ENCODE measurements around the gene LIAS.
"Not testable (repeated sequence)": the region's sequence is repeated elsewhere in the genome, so short reads cannot be mapped to it uniquely, and the experiment has no call there.

The LIAS gene

DNA sequence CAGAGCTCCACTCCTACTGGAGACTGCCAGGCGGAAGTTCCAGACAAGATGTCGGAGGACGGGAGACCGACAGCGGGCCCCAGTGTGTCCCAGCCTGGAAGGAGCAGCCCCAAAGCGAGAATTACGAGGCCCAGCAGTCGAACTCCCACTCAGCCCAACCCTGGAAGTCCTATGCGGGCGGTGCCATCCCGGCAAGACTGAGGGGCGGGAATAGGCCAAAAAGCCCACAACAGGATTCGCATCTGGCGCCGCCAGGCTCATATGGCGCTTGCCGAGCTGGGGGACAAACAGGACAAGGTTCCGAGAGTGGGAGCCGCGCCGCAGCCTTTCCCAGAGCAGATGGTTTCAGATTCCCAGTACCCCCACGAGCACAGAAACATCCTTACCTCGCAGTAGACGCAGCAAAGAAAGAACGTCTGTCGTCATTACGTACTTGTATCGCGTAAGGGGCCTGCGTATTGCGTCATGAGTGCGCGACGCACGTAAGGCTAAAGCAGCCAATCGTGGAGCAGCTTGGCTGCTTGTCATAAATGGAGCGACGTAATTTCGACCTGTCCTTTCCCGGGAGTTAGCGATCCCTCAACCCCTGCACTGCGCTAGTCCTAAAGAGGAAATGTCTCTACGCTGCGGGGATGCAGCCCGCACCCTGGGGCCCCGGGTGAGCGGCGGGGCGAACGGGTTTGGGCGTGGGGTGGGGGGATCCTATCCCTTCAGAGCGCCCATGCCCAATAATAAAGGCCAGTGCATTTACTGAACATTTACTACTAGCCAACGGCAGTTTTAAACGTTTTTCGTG, at the start of gene LIAS, which contains the start of gene RPL9:
LIAS (plus strand) TSS at position 552 of the 796 bp plus-strand sequence; CDS start at position 614, 62 bp downstream.
RPL9 (minus strand) TSS at position 418 of the 796 bp plus-strand sequence. CDS start 483 bp downstream, outside the sequence.
- in situ Hi-C loops (cut with MboI; ENCODE audit: low sequenced_read_pairs), result no loop called here

DNA sequence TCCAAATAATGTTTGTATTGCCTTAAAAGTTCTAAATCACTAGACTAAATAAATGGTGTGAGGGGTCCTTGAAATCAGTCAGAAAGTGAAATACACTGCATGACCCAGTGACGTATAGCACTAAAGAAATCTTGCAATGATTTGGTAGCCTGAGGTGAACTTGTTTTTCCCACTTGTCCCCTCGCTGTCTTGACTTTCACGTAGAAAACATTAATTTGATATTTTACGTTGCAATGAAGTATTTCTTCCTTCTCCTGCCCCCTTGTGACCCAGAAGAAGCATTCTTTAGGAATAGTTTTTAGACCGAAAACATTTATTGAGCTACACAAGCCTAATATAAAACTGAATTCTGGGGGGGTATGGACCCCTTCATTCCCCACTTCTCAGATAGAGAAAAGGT, 48.4 kb upstream of the LIAS start:
- in situ Hi-C loops (cut with MboI; ENCODE audit: low sequenced_read_pairs), result no loop called here

DNA sequence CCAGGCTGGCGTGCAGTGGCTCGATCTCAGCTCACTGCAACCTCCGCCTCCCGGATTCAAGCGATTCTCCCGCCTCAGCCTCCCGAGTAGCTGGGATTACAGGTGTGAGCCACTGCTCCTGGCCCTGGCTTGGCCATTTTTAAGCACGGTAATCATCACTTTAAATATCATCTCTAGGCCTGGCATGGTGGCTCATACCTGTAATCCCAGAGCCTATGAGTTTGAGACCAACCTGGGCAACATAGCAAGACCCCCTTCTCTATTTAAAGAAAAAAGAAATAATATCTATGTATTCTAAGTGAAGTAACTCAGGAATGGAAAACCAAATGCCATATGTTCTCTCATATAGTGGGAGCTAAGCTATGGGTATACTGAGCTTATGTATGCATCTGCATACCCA, 47.3 kb upstream of the LIAS start:
- in situ Hi-C loops (cut with MboI; ENCODE audit: low sequenced_read_pairs), result not testable (repeated sequence)

DNA sequence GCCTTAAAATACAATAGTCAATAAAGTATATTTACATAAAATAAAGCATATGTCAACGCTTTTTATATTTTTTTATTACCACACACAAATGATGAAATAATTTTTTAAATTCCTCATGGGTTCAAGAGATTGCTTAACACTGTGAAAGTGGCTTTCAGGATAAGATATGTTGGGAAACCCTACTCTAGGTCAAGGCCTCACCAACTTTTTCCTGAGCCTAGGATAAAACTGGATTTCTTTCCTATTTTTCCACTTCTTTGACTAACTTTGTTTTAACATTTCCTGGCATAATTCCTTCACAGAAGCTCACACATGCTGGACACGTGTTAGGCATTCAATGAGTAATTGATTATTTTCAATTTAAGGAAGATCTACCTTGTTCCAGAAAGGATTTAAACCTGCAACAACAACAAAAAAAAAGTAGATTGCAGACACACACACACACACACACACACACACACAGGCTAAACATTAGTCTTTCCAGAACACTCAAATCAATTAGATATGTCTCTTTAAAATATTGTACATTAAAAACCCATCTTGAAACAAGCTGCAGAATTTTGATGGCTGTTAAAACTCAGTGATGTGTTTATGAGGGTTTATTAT, 43.1 kb upstream of the LIAS start:
- in situ Hi-C loops (cut with MboI; ENCODE audit: low sequenced_read_pairs), result no loop called here

DNA sequence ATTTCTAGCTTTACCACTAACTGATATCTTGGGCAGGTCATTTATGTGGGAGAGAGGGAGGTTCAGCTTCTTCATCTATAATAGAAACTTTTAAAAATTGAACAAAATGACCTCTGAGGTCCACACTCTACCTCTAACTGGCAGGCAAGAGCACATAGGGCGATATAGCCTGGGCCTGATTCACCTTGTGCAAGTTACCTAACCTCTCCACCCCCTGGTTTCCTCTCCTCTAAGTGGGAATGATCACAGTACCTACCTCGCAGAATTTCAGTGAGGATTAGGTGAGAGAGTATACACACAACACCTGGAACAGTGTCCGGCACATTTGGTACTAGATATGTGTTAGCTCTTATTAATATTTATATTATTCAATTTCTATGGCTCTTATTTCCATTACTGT, 36.6 kb upstream of the LIAS start:
- in situ Hi-C loops (cut with MboI; ENCODE audit: low sequenced_read_pairs), result no loop called here

DNA sequence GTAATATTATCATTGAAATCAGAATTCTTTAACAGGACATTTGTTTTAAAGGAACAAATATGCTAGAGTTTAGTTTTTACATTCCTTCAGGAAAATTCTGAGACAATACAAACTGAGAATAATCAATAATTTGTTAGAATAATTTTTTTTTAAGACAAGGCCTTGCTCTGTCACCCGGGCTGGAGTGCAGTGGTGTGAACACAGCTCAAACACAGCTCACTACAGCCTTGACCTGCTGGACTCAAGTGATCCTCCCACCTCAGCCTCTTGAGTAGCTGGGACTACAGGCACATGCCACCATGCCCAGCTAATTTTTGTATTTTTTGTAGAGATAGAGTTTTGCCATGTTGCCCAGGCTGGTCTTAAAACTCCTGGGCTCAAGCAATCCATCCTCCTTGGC, 33.6 kb upstream of the LIAS start:
- in situ Hi-C loops (cut with MboI; ENCODE audit: low sequenced_read_pairs), result not testable (repeated sequence)

DNA sequence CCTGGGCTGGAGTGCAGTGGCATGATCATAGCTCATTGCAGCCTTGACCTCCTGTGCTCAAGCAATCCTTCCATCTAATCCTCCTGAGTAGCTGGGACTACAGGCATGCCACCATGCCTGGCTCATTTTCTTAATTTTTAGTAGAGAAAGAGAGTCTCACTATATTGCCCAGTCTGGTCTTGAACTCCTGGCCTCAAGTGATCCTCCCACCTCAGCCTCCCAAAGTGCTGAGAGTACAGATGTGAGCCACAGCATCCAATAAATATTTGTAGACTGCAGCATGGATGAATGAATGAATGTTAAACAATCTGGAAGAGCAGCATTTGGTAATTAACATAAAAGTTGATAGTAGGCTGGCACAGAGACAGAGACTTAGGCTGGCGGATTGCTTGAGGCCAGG, 32.1 kb upstream of the LIAS start:
- in situ Hi-C loops (cut with MboI; ENCODE audit: low sequenced_read_pairs), result no loop called here

DNA sequence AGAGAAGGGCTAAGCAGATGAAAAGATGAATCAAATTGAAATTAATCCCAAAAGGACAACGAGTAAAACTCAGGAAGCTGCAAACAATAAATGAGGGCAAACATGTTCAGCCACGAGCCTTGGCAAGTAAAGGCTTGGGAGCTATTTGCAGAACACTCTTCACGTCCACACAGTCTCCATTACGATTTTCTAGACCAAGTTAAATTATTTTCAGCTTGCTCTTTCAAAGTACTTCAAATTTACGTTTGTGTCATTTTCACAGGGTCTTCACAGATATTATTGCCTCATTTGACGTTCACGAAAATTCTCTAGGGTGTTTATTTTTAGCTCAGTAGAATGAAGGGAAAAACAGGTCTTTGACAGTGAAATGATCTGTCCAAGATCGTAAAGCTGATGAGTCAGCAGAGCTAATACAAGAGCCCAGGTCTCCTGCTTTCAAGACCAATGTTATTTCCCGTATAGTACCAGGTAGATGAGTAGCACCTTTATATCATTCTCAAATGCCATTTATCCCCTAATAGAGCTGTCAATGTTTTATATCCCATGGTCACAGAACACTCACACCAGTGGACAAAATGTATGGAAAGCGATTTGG, 31.2 kb upstream of the LIAS start:
- in situ Hi-C loops (cut with MboI; ENCODE audit: low sequenced_read_pairs), result no loop called here

DNA sequence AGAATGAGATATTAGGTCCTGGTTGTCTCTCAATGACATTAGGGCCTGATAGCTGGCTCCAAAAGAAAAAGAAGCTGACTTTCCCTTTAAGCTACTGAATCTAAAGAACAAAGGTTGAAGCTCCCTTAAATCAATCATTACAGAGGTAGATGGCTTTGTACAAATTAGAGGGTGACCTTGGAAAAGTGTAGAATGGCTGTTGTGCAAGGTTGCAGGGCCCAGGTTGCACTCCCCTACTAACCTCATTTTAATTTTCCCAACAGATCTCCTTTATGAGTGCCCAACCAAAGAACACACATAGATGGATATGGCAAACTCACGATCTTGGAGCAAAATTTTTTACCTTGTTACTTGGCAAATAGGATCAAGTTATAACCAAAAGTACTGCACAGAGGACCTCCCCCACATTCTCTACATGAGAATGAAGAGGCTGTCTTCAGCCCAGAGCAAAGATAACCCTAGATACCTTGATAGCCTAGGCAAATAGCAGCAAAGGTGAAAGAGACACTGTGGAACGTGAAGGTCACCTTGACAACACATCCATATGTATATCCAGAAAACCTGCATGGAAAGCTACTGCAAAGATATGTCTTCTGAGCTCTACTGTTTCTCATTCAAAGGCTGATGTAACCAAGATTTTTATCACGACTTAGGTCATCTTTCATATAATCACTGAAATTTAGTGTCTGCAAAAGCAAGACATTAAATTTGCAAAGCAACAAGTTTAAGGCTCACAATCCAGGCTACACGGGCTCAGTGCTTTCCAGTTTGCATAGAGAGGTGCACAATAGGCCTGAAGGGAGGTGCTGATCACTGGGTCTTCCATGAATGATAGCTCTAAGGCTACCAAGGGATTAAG, 29.2 kb upstream of the LIAS start:
- in situ Hi-C loops (cut with MboI; ENCODE audit: low sequenced_read_pairs), result no loop called here

DNA sequence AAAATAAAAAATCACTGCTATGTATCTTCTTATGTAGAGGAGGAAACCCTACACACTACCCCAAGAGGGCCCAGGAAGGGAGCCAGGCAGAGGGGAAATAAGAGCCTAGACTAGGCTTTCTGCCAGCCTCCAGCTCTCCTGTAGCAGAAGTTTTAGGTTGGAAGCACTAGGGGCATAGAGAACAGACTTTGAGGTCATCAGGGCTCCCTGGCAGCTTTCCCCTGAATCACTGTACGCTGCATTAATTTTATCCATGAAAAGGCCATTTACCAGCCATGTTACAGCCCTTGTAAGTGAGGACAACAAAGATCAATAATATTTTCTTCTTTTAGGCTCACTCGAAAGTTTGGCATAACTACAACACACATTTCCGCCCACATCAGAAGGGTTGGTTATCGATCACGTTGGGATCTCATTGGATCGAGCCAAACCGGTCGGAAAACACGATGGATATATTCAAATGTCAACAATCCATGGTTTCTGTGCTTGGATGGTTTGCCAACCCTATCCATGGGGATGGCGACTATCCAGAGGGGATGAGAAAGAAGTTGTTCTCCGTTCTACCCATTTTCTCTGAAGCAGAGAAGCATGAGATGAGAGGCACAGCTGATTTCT, 24.9 kb upstream of the LIAS start:
- in situ Hi-C loops (cut with MboI; ENCODE audit: low sequenced_read_pairs), result no loop called here

DNA sequence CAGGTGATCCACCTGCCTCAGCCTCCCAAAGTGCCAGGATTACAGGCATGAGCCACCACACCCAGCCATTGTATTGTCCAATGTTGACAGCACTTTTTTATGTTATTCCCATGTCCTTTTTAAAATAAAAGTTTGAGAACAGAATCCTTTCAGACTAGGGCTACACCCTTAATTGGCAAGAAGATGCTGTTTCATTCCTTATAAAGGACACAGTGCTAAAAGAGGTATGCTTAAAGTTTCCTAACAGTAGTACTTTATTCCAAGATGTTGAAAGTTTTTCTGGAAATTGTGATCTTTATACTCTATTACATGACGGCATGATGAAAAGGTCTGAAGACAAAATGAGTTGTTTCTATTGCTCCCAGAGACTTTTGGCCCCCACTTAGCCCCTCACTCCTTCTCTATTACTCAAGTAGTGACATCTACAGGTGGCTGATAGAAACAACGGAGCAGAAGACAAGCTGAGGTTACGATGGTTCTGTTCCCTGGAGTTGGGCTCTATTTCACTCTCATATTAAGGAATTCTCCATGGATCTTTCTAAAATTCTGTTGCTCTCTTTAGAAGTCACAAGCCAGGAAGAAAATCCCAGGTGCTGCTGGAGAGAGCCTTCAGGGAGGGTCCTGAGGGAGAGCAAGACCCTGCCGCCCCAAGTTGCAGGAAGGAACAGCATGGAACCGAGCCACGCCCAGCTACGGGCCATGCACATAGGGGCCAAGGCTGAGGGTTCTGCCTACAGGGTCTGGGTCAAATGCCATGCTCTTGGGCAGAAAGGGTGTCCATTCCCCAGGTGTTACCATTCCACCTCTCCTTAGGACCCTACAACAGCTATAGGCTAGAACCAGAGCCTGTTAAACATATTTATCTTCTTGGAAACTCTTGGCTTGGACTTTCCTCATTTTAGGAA, 22.9 kb upstream of the LIAS start:
- in situ Hi-C loops (cut with MboI; ENCODE audit: low sequenced_read_pairs), result no loop called here

DNA sequence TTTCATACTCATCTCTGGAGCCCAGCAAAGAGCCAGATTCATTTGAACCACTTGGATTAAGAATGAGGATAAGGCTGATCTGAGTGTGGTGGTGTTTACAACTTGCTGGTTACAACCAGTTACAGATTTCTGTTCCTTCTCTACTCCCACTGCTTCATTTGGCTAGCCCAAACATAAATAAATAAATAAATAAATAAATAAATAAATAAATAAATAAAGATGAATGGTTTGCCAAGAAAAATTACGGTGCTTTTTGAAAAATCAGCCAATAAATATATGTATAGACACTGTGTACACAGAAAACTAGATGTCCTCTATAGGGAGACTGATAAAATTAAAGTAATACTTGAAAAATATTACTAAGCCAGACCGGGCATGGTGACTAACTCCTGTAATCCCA, 17.3 kb upstream of the LIAS start:
- in situ Hi-C loops (cut with MboI; ENCODE audit: low sequenced_read_pairs), result no loop called here

DNA sequence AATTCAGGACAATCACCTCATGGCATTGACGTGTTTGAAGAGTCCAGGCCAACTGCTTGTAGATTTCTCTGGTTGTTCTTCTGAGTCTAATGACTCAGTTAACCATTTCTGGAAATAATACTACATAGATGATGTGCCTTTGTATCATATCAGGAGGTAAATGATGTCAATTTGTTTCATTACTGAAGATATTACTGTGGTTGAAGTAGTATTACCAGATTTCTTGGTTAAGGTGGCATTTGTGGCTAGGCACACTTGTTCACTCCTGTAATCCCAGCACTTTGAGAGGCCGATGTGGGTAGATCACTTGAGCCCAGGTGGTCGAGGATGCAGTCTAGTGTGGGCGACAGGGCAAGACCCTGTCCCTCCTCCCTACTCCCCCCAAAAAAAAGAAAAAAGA, 15.9 kb upstream of the LIAS start:
- in situ Hi-C loops (cut with MboI; ENCODE audit: low sequenced_read_pairs), result no loop called here

DNA sequence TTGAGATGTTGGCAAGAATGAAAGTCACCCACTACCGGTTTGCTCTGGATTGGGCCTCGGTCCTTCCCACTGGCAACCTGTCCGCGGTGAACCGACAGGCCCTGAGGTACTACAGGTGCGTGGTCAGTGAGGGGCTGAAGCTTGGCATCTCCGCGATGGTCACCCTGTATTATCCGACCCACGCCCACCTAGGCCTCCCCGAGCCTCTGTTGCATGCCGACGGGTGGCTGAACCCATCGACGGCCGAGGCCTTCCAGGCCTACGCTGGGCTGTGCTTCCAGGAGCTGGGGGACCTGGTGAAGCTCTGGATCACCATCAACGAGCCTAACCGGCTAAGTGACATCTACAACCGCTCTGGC, 12.4 kb upstream of the LIAS start:
- in situ Hi-C loops (cut with MboI; ENCODE audit: low sequenced_read_pairs), result no loop called here

DNA sequence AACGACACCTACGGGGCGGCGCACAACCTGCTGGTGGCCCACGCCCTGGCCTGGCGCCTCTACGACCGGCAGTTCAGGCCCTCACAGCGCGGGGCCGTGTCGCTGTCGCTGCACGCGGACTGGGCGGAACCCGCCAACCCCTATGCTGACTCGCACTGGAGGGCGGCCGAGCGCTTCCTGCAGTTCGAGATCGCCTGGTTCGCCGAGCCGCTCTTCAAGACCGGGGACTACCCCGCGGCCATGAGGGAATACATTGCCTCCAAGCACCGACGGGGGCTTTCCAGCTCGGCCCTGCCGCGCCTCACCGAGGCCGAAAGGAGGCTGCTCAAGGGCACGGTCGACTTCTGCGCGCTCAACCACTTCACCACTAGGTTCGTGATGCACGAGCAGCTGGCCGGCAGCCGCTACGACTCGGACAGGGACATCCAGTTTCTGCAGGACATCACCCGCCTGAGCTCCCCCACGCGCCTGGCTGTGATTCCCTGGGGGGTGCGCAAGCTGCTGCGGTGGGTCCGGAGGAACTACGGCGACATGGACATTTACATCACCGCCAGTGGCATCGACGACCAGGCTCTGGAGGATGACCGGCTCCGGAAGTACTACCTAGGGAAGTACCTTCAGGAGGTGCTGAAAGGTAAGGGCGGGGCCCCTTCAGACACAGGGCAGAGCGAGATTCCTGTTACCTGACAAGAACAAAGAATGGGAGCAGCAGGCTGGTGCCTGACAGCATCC, 11.8 kb upstream of the LIAS start:
- in situ Hi-C loops (cut with MboI; ENCODE audit: low sequenced_read_pairs), result no loop called here

DNA sequence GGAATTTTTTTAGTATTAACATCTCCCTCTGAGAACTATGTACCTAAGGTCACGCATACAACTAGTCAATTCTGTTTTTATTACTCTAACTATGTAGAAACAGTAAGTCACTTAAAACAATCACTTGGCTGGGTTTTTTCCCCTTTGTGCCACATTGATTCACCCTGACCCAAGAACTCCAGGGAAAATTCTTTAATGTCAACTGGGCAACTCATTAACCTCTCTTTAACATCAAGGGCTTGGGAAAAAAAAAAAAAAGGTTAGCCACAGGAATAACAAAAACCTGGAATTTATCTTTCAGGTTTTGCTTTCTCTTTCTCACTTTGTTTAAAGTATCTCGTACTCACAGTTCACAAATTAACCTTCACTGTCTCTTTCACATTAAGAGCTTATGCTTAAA, 8.2 kb upstream of the LIAS start:
- in situ Hi-C loops (cut with MboI; ENCODE audit: low sequenced_read_pairs), result no loop called here

DNA sequence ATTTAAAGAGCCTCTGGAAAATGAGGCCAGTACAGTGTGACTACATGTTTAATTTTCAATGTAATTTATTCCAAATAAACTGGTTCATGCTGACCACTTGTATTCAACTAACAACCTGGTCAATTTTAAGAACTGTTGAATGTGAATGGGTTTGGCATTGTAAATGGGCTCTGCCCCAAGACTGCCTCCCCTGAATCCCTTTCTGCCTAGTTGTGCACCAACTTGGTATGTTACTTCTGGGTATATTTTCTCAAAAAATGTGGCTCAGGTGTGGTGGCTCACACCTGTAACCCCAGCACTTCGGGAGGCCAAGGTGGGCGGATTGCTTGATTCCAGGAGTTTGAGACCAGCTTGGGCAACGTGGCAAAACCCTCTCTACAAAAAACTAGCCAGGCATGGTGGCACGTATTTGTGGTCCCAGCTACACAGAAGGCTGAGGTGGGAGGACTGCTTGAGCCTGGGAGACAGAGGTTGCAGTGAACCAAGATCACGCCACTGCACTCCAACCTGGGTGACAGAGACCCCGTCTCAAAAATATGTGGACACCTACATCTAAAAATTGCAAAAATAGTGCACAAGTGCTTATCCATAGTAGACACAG, 7.3 kb upstream of the LIAS start:
- in situ Hi-C loops (cut with MboI; ENCODE audit: low sequenced_read_pairs), result no loop called here

DNA sequence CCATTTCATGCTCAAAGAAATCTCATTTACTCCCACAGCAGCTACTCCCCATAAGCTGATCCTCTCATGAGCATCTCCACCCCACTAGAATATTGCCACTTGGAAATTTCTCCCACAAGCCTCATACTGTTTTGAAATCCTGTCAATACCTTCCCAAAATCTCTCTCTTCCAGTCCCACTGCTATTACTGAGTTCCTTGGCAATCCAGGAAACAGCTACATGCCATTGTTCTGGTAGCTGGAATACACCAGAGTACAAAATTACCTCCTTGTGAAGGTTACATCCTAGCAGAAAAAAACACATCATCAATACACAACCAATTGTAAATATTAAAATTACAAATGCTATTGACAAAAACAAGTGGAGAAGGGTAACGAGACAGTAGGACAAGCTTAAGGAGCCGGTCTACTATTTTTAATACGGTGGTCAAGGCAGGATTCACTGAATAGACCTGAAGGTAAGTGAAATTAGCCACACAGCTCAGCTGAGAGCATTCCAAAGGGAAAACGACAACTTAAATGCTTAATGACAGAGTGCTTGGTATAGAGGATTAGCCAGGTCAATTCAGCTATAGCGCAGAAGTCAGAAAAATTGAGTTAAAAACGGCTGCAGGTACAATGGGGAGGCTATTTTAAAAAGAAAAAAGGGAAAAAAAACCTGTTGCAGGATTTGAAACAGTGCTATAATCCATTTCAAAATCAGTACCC, 6.5 kb upstream of the LIAS start:
- in situ Hi-C loops (cut with MboI; ENCODE audit: low sequenced_read_pairs), result no loop called here

All from hTERT RPE-1 (cell line).